NCI-H2227 (cell line): ENCODE measurements around the gene RTP2.

Experiments used
- DNase-seq: peaks from one replicate; lab custom pipeline; 2025; ENCODE audit not compliant: unreplicated experiment; lab: John Stamatoyannopoulos, UW

RTP2 gene

GRCh38 chr3:187739094-187739560, 36.8 kb upstream of the RTP2 start:
- DNase-seq = no peak

- DNase-seq = peak; percentile 72
Observed at GRCh38 chr3:187738331-187739093, 36.2 kb upstream of the RTP2 start.

GRCh38 chr3:187738071-187738330, 35.6 kb upstream of the RTP2 start:
- no peak for DNase-seq

GRCh38 chr3:187737368-187738070, 35.2 kb upstream of the RTP2 start:
- DNase-seq = peak; percentile 22

- DNase-seq = no peak
Observed at GRCh38 chr3:187737006-187737367, 34.6 kb upstream of the RTP2 start.

- DNase-seq = no peak
Observed at GRCh38 chr3:187736418-187736871, 34.1 kb upstream of the RTP2 start.

GRCh38 chr3:187735837-187736236, 33.5 kb upstream of the RTP2 start:
- DNase-seq = no peak

GRCh38 chr3:187735383-187735782, 33.0 kb upstream of the RTP2 start:
- DNase-seq = no peak

- DNase-seq = no peak
Observed at GRCh38 chr3:187734841-187735240, 32.5 kb upstream of the RTP2 start.

- DNase-seq = no peak
Observed at GRCh38 chr3:187733371-187733770, 31.0 kb upstream of the RTP2 start.

GRCh38 chr3:187729598-187729997, 27.2 kb upstream of the RTP2 start:
- no peak for DNase-seq

GRCh38 chr3:187728940-187729583, 26.7 kb upstream of the RTP2 start:
- DNase-seq = no peak

GRCh38 chr3:187728248-187728647, 25.9 kb upstream of the RTP2 start:
- no peak for DNase-seq

GRCh38 chr3:187726564-187726963, 24.2 kb upstream of the RTP2 start:
- no peak for DNase-seq

- no peak for DNase-seq
Observed at GRCh38 chr3:187725653-187726370, 23.5 kb upstream of the RTP2 start.

- no peak for DNase-seq
Observed at GRCh38 chr3:187725224-187725623, 22.9 kb upstream of the RTP2 start.

- DNase-seq = no peak
Observed at GRCh38 chr3:187722206-187722612, 19.9 kb upstream of the RTP2 start.

GRCh38 chr3:187721055-187721454, 18.7 kb upstream of the RTP2 start:
- DNase-seq = no peak

- DNase-seq = no peak
Observed at GRCh38 chr3:187720337-187720670, 17.9 kb upstream of the RTP2 start.

- DNase-seq = no peak
Observed at GRCh38 chr3:187719628-187720336, 17.4 kb upstream of the RTP2 start.

- DNase-seq = no peak
Observed at GRCh38 chr3:187718802-187719201, 16.4 kb upstream of the RTP2 start.
